ENCODE results near the gene LGALS9B.
"Not testable (repeated sequence)": the region's sequence is repeated elsewhere in the genome, so short reads cannot be mapped to it uniquely, and the experiment has no call there.

LGALS9B gene

GRCh38 chr17:20401306-20402022 is 65.9 kb downstream of the LGALS9B start:
- not testable (repeated sequence) for DNase-seq

- not testable (repeated sequence) for DNase-seq
Observed at GRCh38 chr17:20400559-20401305, 66.6 kb downstream of the LGALS9B start.
